HFF-Myc (cell line): ENCODE measurements around the gene ARHGAP42.

Experiments
- DNase-seq: peaks from one replicate; pipeline ENCODE4 v3.0.0-alpha.2; 2011; ENCODE audit warnings: low read depth; ENCODE audit errors: extremely low read depth
- H3K4me3 ChIP-seq: replicated peaks from 2 replicates; pipeline ENCODE4 v1.5.1; 2011; ENCODE audit warnings: low read depth, mild to moderate bottlenecking, control low read depth, low read length
- CTCF ChIP-seq: IDR thresholded peaks from 2 replicates; pipeline ENCODE4 v1.5.1; 2012; ENCODE audit warnings: mild to moderate bottlenecking, low read depth, low read length, control low read depth; ENCODE audit errors: missing control alignments

Gene ARHGAP42

GRCh38 chr11:101019870-101020269 is 332.8 kb downstream of the ARHGAP42 start:
- no peak for TF ChIP-seq CTCF
- no peak overlapping the region for H3K4me3 ChIP-seq
- DNase-seq, result no peak

- no peak for DNase-seq
- no peak overlapping the region for H3K4me3 ChIP-seq
- TF ChIP-seq CTCF, result no peak
These were observed 335.2 kb downstream of the ARHGAP42 start for GRCh38 chr11:101022256-101022655.

- H3K4me3 ChIP-seq, result no peak overlapping the region
- DNase-seq, result no peak
- no peak for TF ChIP-seq CTCF
These were observed 341.6 kb downstream of the ARHGAP42 start for GRCh38 chr11:101028644-101029043.

GRCh38 chr11:101030015-101030414 is 342.9 kb downstream of the ARHGAP42 start:
- TF ChIP-seq CTCF, result no peak
- DNase-seq, result no peak
- H3K4me3 ChIP-seq, result no peak overlapping the region

- no peak for TF ChIP-seq CTCF
- no peak for DNase-seq
- no peak overlapping the region for H3K4me3 ChIP-seq
These were observed 343.6 kb downstream of the ARHGAP42 start for GRCh38 chr11:101030692-101031091.

DNA sequence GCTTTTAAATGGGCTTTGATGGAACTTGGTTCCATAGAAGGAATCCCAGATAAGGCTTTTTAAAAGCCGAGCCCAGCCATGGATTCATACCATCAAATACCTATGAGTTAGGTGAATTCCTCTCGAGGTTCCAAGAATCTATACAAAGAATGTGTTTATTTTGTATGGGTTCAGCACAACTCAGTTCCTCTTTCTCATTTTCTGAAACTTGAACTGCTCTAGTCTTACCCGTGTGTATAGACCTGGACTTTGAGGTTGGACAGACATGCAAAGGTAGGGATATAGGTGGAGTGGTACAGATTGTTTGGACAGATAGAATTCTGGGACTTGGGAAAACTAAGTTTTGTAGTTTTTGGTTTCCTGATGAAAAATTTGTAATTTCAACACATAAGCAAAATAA is 344.6 kb downstream of the ARHGAP42 start:
- no peak overlapping the region for H3K4me3 ChIP-seq
- no peak for TF ChIP-seq CTCF
- no peak for DNase-seq

DNA sequence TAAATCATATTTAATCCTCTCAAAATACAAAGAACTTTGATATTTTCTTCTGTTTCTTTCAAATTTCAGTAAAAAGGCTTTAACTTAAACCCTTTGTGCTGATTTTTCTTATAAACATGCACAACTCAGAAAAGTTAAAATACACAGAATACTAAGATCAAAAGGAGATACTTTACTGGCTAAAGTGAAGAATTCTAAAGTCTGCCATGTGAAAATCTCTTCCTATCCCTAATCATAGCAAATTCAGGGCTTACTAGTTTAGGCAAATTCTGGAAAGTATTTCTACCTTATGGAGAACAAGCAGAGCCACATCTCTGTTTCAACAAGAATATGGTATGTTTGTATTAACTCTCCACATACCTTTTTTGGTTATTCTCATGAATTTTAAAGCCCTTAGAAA is 345.9 kb downstream of the ARHGAP42 start:
- DNase-seq, result no peak
- no peak for TF ChIP-seq CTCF
- H3K4me3 ChIP-seq, result no peak overlapping the region
